Hepatocyte (in vitro differentiated cells): Measurements from ENCODE around the gene NEK4.

Source experiments
- EZH2 ChIP-seq: fragments of 200-600 bp; sonication (generic); IDR thresholded peaks from 2 replicates; pipeline ENCODE4 v1.6.1; 2016; ENCODE audit warnings: antibody characterized with exemption, mild to moderate bottlenecking, borderline replicate concordance
- EZH2phosphoT487 ChIP-seq: fragments of 200-600 bp; sonication (generic); IDR thresholded peaks from one replicate; pipeline ENCODE4 v1.6.1; 2018; ENCODE audit warnings: antibody characterized with exemption, mild to moderate bottlenecking, low read depth, moderate library complexity; ENCODE audit not compliant: unreplicated experiment, severe bottlenecking
- TF ChIP-seq, protein P1 (sequence below): fragments of 200-600 bp; sonication (generic); IDR thresholded peaks from 2 replicates; pipeline ENCODE4 v1.5.1; 2016; ENCODE audit warnings: antibody characterized with exemption, mild to moderate bottlenecking; ENCODE audit not compliant: poor library complexity

DNA sequence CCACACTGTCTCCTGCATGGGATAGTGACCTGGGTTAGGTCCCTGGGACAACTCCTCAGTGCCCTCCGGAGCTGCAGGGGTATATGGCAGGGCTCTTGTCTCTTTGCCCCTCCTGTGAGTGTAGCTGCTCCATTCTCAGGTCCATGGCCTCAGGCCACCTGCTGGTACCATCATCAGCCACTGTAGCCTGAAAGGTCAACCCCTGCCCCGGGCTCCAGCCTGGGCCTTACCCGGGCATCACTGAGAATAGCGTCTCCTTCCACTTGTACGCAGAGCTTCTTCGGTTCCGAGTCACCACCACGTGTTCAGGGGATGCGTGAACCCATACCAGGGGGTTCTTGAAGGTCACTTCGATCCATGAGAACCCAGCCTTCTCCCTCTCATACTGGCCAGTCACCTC lies 45.9 kb upstream of the NEK4 start:
- TF ChIP-seq, protein P1, sequence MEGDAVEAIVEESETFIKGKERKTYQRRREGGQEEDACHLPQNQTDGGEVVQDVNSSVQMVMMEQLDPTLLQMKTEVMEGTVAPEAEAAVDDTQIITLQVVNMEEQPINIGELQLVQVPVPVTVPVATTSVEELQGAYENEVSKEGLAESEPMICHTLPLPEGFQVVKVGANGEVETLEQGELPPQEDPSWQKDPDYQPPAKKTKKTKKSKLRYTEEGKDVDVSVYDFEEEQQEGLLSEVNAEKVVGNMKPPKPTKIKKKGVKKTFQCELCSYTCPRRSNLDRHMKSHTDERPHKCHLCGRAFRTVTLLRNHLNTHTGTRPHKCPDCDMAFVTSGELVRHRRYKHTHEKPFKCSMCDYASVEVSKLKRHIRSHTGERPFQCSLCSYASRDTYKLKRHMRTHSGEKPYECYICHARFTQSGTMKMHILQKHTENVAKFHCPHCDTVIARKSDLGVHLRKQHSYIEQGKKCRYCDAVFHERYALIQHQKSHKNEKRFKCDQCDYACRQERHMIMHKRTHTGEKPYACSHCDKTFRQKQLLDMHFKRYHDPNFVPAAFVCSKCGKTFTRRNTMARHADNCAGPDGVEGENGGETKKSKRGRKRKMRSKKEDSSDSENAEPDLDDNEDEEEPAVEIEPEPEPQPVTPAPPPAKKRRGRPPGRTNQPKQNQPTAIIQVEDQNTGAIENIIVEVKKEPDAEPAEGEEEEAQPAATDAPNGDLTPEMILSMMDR: no peak
- TF ChIP-seq EZH2 (no peak), EZH2phosphoT487 (no peak)
